ENCODE measurements around the gene PRELID2. TPM values are rescaled to one million over a fixed set of nuclear protein-coding genes. Genes with fewer than 3 reads are reported as not detected.

Gene PRELID2
- total and polyA plus RNA-seq, 2 donors from 2014 or later: 3.8 to 12.1 TPM

- no peaks in the 10 kb centered on the region for H3K27me3 ChIP-seq (ENCODE audit: control insufficient read depth, insufficient read depth, low read length)
- no peak overlapping the region for H3K27ac ChIP-seq (ENCODE audit: low read depth in 2 of 2, low read length in 2 of 2)
- H3K9ac ChIP-seq (ENCODE audit: low read length in 3 of 3): peak overlapping the region in 2 of 3 donors; percentile 61 to 81
- DNase-seq: no peak
- H3K36me3 ChIP-seq (ENCODE audit: control insufficient read depth in 2 of 3, insufficient read depth in 3 of 3, low read length in 3 of 3): no peaks in the 10 kb centered on the region
- H3K4me3 ChIP-seq (ENCODE audit: low read length in 3 of 3): peak overlapping the region; percentile 65 to 84 (median 71)
- no peak for TF ChIP-seq CTCF (IDR thresholded peaks at IDR 0.05; ENCODE audit: borderline replicate concordance, extremely low read depth, insufficient read depth)
- no peaks in the 10 kb centered on the region for H3K9me3 ChIP-seq (ENCODE audit: control insufficient read depth in 2 of 3, insufficient read depth in 1 of 3, low read length in 3 of 3)
- no peak for FAIRE-seq
- peaks cover 0 to 8% (median 6%) of the 10 kb centered on the region in 3 donors for H3K4me1 ChIP-seq (ENCODE audit: control insufficient read depth in 2 of 3, insufficient read depth in 2 of 3, low read depth in 1 of 3, low read length in 3 of 3)
- intact Hi-C loops (cut with DNase I): no loop called here
Measured at GRCh38 chr5:145834554-145834916, 607 bp downstream of the PRELID2 start.

- H3K36me3 ChIP-seq (ENCODE audit: control insufficient read depth in 2 of 3, insufficient read depth in 3 of 3, low read length in 3 of 3): no peaks in the 10 kb centered on the region
- no peak overlapping the region for H3K4me3 ChIP-seq (ENCODE audit: low read length in 3 of 3)
- no peaks in the 10 kb centered on the region for H3K9me3 ChIP-seq (ENCODE audit: control insufficient read depth in 2 of 3, insufficient read depth in 1 of 3, low read length in 3 of 3)
- H3K27me3 ChIP-seq (ENCODE audit: control insufficient read depth, insufficient read depth, low read length): no peaks in the 10 kb centered on the region
- no peak for TF ChIP-seq CTCF (IDR thresholded peaks at IDR 0.05; ENCODE audit: borderline replicate concordance, extremely low read depth, insufficient read depth)
- H3K4me1 ChIP-seq (ENCODE audit: control insufficient read depth in 2 of 3, insufficient read depth in 2 of 3, low read depth in 1 of 3, low read length in 3 of 3): peaks cover 0 to 8% (median 6%) of the 10 kb centered on the region in 3 donors
- no peak for FAIRE-seq
- no peak for DNase-seq
- H3K9ac ChIP-seq (ENCODE audit: low read length in 3 of 3): no peak overlapping the region
- intact Hi-C loops (cut with DNase I): no loop called here
- no peak overlapping the region for H3K27ac ChIP-seq (ENCODE audit: low read depth in 2 of 2, low read length in 2 of 2)
Measured at GRCh38 chr5:145833631-145834200, 1.4 kb downstream of the PRELID2 start.

GRCh38 chr5:145830594-145830993 lies 4.5 kb downstream of the PRELID2 start:
- intact Hi-C loops (cut with DNase I): no loop called here
- no peaks in the 10 kb centered on the region for H3K27me3 ChIP-seq (ENCODE audit: control insufficient read depth, insufficient read depth, low read length)
- DNase-seq: peak in 1 of 5 donors; percentile 25
- H3K4me1 ChIP-seq (ENCODE audit: control insufficient read depth in 2 of 3, insufficient read depth in 2 of 3, low read depth in 1 of 3, low read length in 3 of 3): peaks cover 0 to 2% (median under 1%) of the 10 kb centered on the region in 3 donors
- no peak for FAIRE-seq
- TF ChIP-seq CTCF (IDR thresholded peaks at IDR 0.05; ENCODE audit: borderline replicate concordance, extremely low read depth, insufficient read depth): no peak
- H3K9me3 ChIP-seq (ENCODE audit: control insufficient read depth in 2 of 3, insufficient read depth in 1 of 3, low read length in 3 of 3): no peaks in the 10 kb centered on the region
- H3K27ac ChIP-seq (ENCODE audit: low read depth in 2 of 2, low read length in 2 of 2): no peak overlapping the region
- H3K9ac ChIP-seq (ENCODE audit: low read length in 3 of 3): no peak overlapping the region
- no peak overlapping the region for H3K4me3 ChIP-seq (ENCODE audit: low read length in 3 of 3)
- no peaks in the 10 kb centered on the region for H3K36me3 ChIP-seq (ENCODE audit: control insufficient read depth in 2 of 3, insufficient read depth in 3 of 3, low read length in 3 of 3)
